CD8-positive, alpha-beta memory T cell (primary cell): Measurements from ENCODE around the gene TMCC2. TPM values are rescaled to one million over a fixed set of nuclear protein-coding genes. Genes with fewer than 3 reads are reported as not detected.

Experiments used
- CTCF ChIA-PET: fragments of 350-600 bp; sonication (Branson Sonifier 250); formaldehyde crosslinking; loops from one replicate; lab custom pipeline; 2021; ENCODE audit warnings: antibody characterized with exemption; lab: Charles Lee
- POLR2A ChIA-PET: fragments of 350-600 bp; sonication (Branson Sonifier 250); formaldehyde crosslinking; loops from one replicate; lab custom pipeline; 2021; ENCODE audit warnings: antibody characterized with exemption; lab: Charles Lee
- DNase-seq, 5 donors: peaks; one replicate each; pipeline versions ENCODE4 v3.0.0 to v3.0.0-alpha.2; 2020 to 2022; ENCODE audit warnings: mixed read lengths in 1 of 5
- H3K27ac ChIP-seq: one replicate; pipeline ENCODE4 v1.7.0; 2013; ENCODE audit warnings: low read depth, mild to moderate bottlenecking, low read length, moderate library complexity
- H3K27me3 ChIP-seq: 2 replicates; pipeline ENCODE4 v1.7.0; 2013; ENCODE audit warnings: low read length, mild to moderate bottlenecking; ENCODE audit not compliant: insufficient read depth, poor library complexity, severe bottlenecking
- H3K36me3 ChIP-seq: 2 replicates; pipeline ENCODE4 v1.7.0; 2013; ENCODE audit warnings: mild to moderate bottlenecking, low read length, moderate library complexity; ENCODE audit not compliant: insufficient read depth
- H3K4me1 ChIP-seq: 2 replicates; pipeline ENCODE4 v1.7.0; 2013; ENCODE audit warnings: mild to moderate bottlenecking, low read length, moderate library complexity; ENCODE audit not compliant: insufficient read depth
- H3K4me3 ChIP-seq: 2 replicates; pipeline ENCODE4 v1.7.0; 2013; ENCODE audit warnings: mild to moderate bottlenecking, low read length
- H3K9me3 ChIP-seq: 2 replicates; pipeline ENCODE4 v1.7.0; 2013; ENCODE audit warnings: mild to moderate bottlenecking, low read length
- H3K27ac Mint-ChIP-seq, 8 donors: one replicate each; pipeline ENCODE4 v1.8.0; 2020 to 2021; ENCODE audit warnings: mixed read lengths in 8 of 8, mild to moderate bottlenecking in 6 of 8, inconsistent platforms in 3 of 8, moderate library complexity in 3 of 8
- H3K27me3 Mint-ChIP-seq, 2 donors: one replicate each; pipeline ENCODE4 v1.8.0; 2020 to 2021; ENCODE audit warnings: mixed read lengths in 2 of 2, mild to moderate bottlenecking in 1 of 2, moderate library complexity in 1 of 2
- H3K36me3 Mint-ChIP-seq, 3 donors: one replicate each; pipeline ENCODE4 v1.8.0; 2020 to 2021; ENCODE audit warnings: mixed read lengths in 3 of 3, inconsistent platforms in 1 of 3, mild to moderate bottlenecking in 1 of 3
- H3K4me1 Mint-ChIP-seq, 3 donors: one replicate each; pipeline ENCODE4 v1.8.0; 2020 to 2021; ENCODE audit warnings: mixed read lengths in 3 of 3, inconsistent platforms in 1 of 3, mild to moderate bottlenecking in 1 of 3
- H3K4me3 Mint-ChIP-seq, 7 donors: one replicate each; pipeline ENCODE4 v1.8.0; 2020 to 2021; ENCODE audit warnings: mixed read lengths in 7 of 7, mild to moderate bottlenecking in 6 of 7, moderate library complexity in 4 of 7, inconsistent platforms in 2 of 7
- H3K9me3 Mint-ChIP-seq, 5 donors: one replicate each; pipeline ENCODE4 v1.8.0; 2020 to 2022; ENCODE audit warnings: mixed read lengths in 5 of 5, mild to moderate bottlenecking in 3 of 5, moderate library complexity in 2 of 5, inconsistent platforms in 1 of 5
- polyA plus RNA-seq: library from polyadenylated mRNA; unstranded; fragments of 300-500 nt; fragmentation: Illumina TruSeq; gene quantifications from one replicate; pipeline ENCODE4 v1.2.3, GENCODE V29; 2021
- total RNA-seq, 2 experiments: library from RNA; stranded (reverse); gene quantifications; one replicate each; pipeline ENCODE4 v1.2.3, GENCODE V29; 2021

The TMCC2 gene
- total and polyA plus RNA-seq, 3 experiments from 2014 or later, result 1.4 to 8.4 (median 7.1) TPM

GRCh38 chr1:205216588-205216987 lies 11.2 kb upstream of the TMCC2 start:
- Mint-ChIP-seq H3K27ac (no peak overlapping the region), H3K4me1 (peaks cover 11 to 23% (median 19%) of the 10 kb centered on the region in 3 donors), H3K36me3 (peaks cover 0 to under 1% (median 0%) of the 10 kb centered on the region in 3 donors), H3K4me3 (no peak overlapping the region), H3K9me3 (no peaks in the 10 kb centered on the region), H3K27me3 (peaks cover 6 to 27% of the 10 kb centered on the region in 2 donors)
- H3K4me1 ChIP-seq, result peaks cover 13% of the 10 kb centered on the region
- ChIA-PET POLR2A (no interaction called here), CTCF (interaction anchor here (2.2 kb wide), 1 partner anchor 11 kb away, joined by 6 read pairs; the partner anchor contains the start of gene TMCC2)
- no peaks in the 10 kb centered on the region for H3K27me3 ChIP-seq
- no peak overlapping the region for H3K4me3 ChIP-seq
- H3K9me3 ChIP-seq, result no peaks in the 10 kb centered on the region
- no peaks in the 10 kb centered on the region for H3K36me3 ChIP-seq
- no peak overlapping the region for H3K27ac ChIP-seq
- no peak for DNase-seq

- CTCF ChIA-PET, result interaction anchor here (0.7 to 2.2 kb wide), 2 partner anchors 11 to 76 kb away, joined by 3 to 6 read pairs; partner anchors contain the start of gene TMCC2
- H3K9me3 Mint-ChIP-seq, result no peaks in the 10 kb centered on the region
- peaks cover 6 to 35% of the 10 kb centered on the region in 2 donors for H3K27me3 Mint-ChIP-seq
Observed at GRCh38 chr1:205217418-205217817, 10.3 kb upstream of the TMCC2 start.

GRCh38 chr1:205220421-205220820 lies 7.3 kb upstream of the TMCC2 start:
- Histone ChIP-seq H3K27ac (no peak overlapping the region), H3K27me3 (no peaks in the 10 kb centered on the region), H3K4me3 (no peak overlapping the region), H3K36me3 (no peaks in the 10 kb centered on the region), H3K4me1 (no peaks in the 10 kb centered on the region), H3K9me3 (no peaks in the 10 kb centered on the region)
- Mint-ChIP-seq H3K36me3 (no peaks in the 10 kb centered on the region), H3K4me1 (peaks cover 0 to 2% (median 2%) of the 10 kb centered on the region in 3 donors), H3K9me3 (no peaks in the 10 kb centered on the region), H3K27ac (no peak overlapping the region), H3K27me3 (peaks cover 11 to 35% of the 10 kb centered on the region in 2 donors), H3K4me3 (no peak overlapping the region)
- no peak for DNase-seq
- POLR2A ChIA-PET, result no interaction called here
- CTCF ChIA-PET, result interaction anchor here (1.1 to 1.6 kb wide), 3 partner anchors 10 to 52 kb away, joined by 3 read pairs; no protein-coding TSS in a partner anchor

More at GRCh38 chr1:205217418-205217817, 10.3 kb upstream of the TMCC2 start:
- Mint-ChIP-seq H3K4me1 (peaks cover 3 to 15% (median 10%) of the 10 kb centered on the region in 3 donors), H3K36me3 (no peaks in the 10 kb centered on the region), H3K27ac (no peak overlapping the region), H3K4me3 (no peak overlapping the region)
- H3K27me3 ChIP-seq, result no peaks in the 10 kb centered on the region
- POLR2A ChIA-PET, result no interaction called here
- no peaks in the 10 kb centered on the region for H3K9me3 ChIP-seq
- no peak overlapping the region for H3K4me3 ChIP-seq
- H3K27ac ChIP-seq, result no peak overlapping the region
- no peaks in the 10 kb centered on the region for H3K36me3 ChIP-seq
- H3K4me1 ChIP-seq, result peaks cover 5% of the 10 kb centered on the region
- DNase-seq, result no peak

- POLR2A ChIA-PET, result no interaction called here
Observed at GRCh38 chr1:205224736-205225135, 3.0 kb upstream of the TMCC2 start.

GRCh38 chr1:205225901-205226765 lies 1.6 kb upstream of the TMCC2 start:
- Histone ChIP-seq H3K4me1 (peaks cover 17% of the 10 kb centered on the region), H3K9me3 (no peaks in the 10 kb centered on the region), H3K27me3 (no peaks in the 10 kb centered on the region), H3K4me3 (no peak overlapping the region), H3K36me3 (no peaks in the 10 kb centered on the region), H3K27ac (no peak overlapping the region)
- ChIA-PET POLR2A (no interaction called here), CTCF (interaction anchor here (1.8 kb wide), 1 partner anchor 30 kb away, joined by 7 read pairs; no protein-coding TSS in a partner anchor)
- Mint-ChIP-seq H3K4me1 (peaks cover 21 to 29% (median 27%) of the 10 kb centered on the region in 3 donors), H3K4me3 (peak overlapping the region in 6 of 7 donors; percentile 3 to 89 (median 26)), H3K27me3 (peaks cover 10 to 20% of the 10 kb centered on the region in 2 donors), H3K36me3 (peaks cover 0 to 6% (median 0%) of the 10 kb centered on the region in 3 donors), H3K9me3 (no peaks in the 10 kb centered on the region), H3K27ac (peak overlapping the region in 1 of 8 donors; percentile 69)
- no peak for DNase-seq

More at GRCh38 chr1:205224736-205225135, 3.0 kb upstream of the TMCC2 start:
- CTCF ChIA-PET, result no interaction called here
- no peak overlapping the region for H3K27ac ChIP-seq
- Mint-ChIP-seq H3K9me3 (no peaks in the 10 kb centered on the region), H3K27ac (no peak overlapping the region), H3K27me3 (peaks cover 11 to 25% of the 10 kb centered on the region in 2 donors), H3K4me1 (peaks cover 16 to 21% (median 21%) of the 10 kb centered on the region in 3 donors), H3K4me3 (no peak overlapping the region), H3K36me3 (peaks cover 0 to 6% (median 0%) of the 10 kb centered on the region in 3 donors)
- no peaks in the 10 kb centered on the region for H3K9me3 ChIP-seq
- H3K4me3 ChIP-seq, result no peak overlapping the region
- H3K36me3 ChIP-seq, result no peaks in the 10 kb centered on the region
- H3K27me3 ChIP-seq, result no peaks in the 10 kb centered on the region
- peaks cover 9% of the 10 kb centered on the region for H3K4me1 ChIP-seq
- no peak for DNase-seq

GRCh38 chr1:205226868-205227583 lies 720 bp upstream of the TMCC2 start:
- peak overlapping the region in 3 of 8 donors; percentile 38 to 69 (median 46) for H3K27ac Mint-ChIP-seq
- no peak for DNase-seq

GRCh38 chr1:205228093-205228521 lies 361 bp downstream of the TMCC2 start:
- Mint-ChIP-seq H3K27me3 (peaks cover 9% of the 10 kb centered on the region in 2 donors), H3K4me1 (peaks cover 21 to 29% (median 27%) of the 10 kb centered on the region in 3 donors), H3K4me3 (peak overlapping the region; percentile 86 to 97 (median 95)), H3K9me3 (no peaks in the 10 kb centered on the region), H3K27ac (peak overlapping the region in 6 of 8 donors; percentile 53 to 90 (median 82)), H3K36me3 (peaks cover 0 to 6% (median 0%) of the 10 kb centered on the region in 3 donors)
- no peak overlapping the region for H3K27ac ChIP-seq
- ChIA-PET POLR2A (interaction anchor here (0.5 to 3.1 kb wide), 6 partner anchors 17 to 1384 kb away, joined by 3 to 24 read pairs (median 4); partner anchors contain the start of genes DSTYK, EIF2D and RBBP5), CTCF (interaction anchor here (1.1 to 4.6 kb wide), 9 partner anchors 10 to 106 kb away, joined by 3 to 69 read pairs (median 6); partner anchors contain the start of gene RBBP5)
- no peaks in the 10 kb centered on the region for H3K36me3 ChIP-seq
- no peaks in the 10 kb centered on the region for H3K27me3 ChIP-seq
- H3K4me1 ChIP-seq, result peaks cover 17% of the 10 kb centered on the region
- peak overlapping the region; percentile 48 for H3K4me3 ChIP-seq
- DNase-seq, result no peak
- H3K9me3 ChIP-seq, result no peaks in the 10 kb centered on the region

More at GRCh38 chr1:205226868-205227583, 720 bp upstream of the TMCC2 start:
- peaks cover 9 to 12% of the 10 kb centered on the region in 2 donors for H3K27me3 Mint-ChIP-seq
- Histone ChIP-seq H3K4me1 (peaks cover 17% of the 10 kb centered on the region), H3K27me3 (no peaks in the 10 kb centered on the region), H3K4me3 (peak overlapping the region; percentile 74), H3K9me3 (no peaks in the 10 kb centered on the region), H3K27ac (no peak overlapping the region), H3K36me3 (no peaks in the 10 kb centered on the region)
- peaks cover 21 to 29% (median 27%) of the 10 kb centered on the region in 3 donors for H3K4me1 Mint-ChIP-seq
- peaks cover 0 to 6% (median 0%) of the 10 kb centered on the region in 3 donors for H3K36me3 Mint-ChIP-seq
- ChIA-PET CTCF (interaction anchor here (1.5 to 4.6 kb wide), 5 partner anchors 9 to 46 kb away, joined by 4 to 69 read pairs (median 7); no protein-coding TSS in a partner anchor), POLR2A (interaction anchor here (3.1 kb wide), 1 partner anchor 16 kb away, joined by 24 read pairs; the partner anchor contains the start of gene DSTYK)
- H3K9me3 Mint-ChIP-seq, result no peaks in the 10 kb centered on the region
- H3K4me3 Mint-ChIP-seq, result peak overlapping the region; percentile 73 to 93 (median 85)
